CD4-positive, alpha-beta T cell (primary cell): Measurements from ENCODE around the gene VGLL4. TPM values are rescaled to one million over a fixed set of nuclear protein-coding genes. Genes with fewer than 3 reads are reported as not detected.
A peak's percentile ranks its signal among the peaks of the same experiment; 100 is the strongest.

Experiments
- ATAC-seq: fragments of 200-7000 bp; cut with Tn5 transposase; one replicate; pipeline ENCODE4 v1.10.0; 2022; ENCODE audit warnings: mild to moderate bottlenecking; ENCODE audit not compliant: poor library complexity
- CTCF ChIA-PET: fragments of 350-600 bp; sonication (Branson Sonifier 250); formaldehyde crosslinking; loops from one replicate; lab custom pipeline; 2021; ENCODE audit warnings: antibody characterized with exemption, inconsistent platforms; lab: Charles Lee
- POLR2A ChIA-PET: fragments of 350-600 bp; sonication (Branson Sonifier 250); formaldehyde crosslinking; loops from one replicate; lab custom pipeline; 2021; ENCODE audit warnings: antibody characterized with exemption, inconsistent platforms; lab: Charles Lee
- DNase-seq, 14 experiments: peaks; one replicate each; pipeline ENCODE4 v3.0.0-alpha.2; 2013 to 2020; ENCODE audit warnings: mixed read lengths in 2 of 14
- H3K27ac ChIP-seq, 2 donors: one replicate each; pipeline versions ENCODE4 v1.5.1 to v1.7.0; 2013; ENCODE audit warnings: low read length in 2 of 2, low read depth in 1 of 2, mild to moderate bottlenecking in 1 of 2
- H3K27me3 ChIP-seq, 2 experiments: 1 replicate in 1 of 2; 2 replicates in 1 of 2; pipeline versions ENCODE4 v1.6.1 to v1.7.0; 2013; ENCODE audit warnings: low read length in 2 of 2, control low read depth in 1 of 2, mild to moderate bottlenecking in 1 of 2, moderate library complexity in 1 of 2; ENCODE audit not compliant: insufficient read depth in 2 of 2, control insufficient read depth in 1 of 2
- H3K36me3 ChIP-seq: one replicate; pipeline ENCODE4 v1.6.1; 2013; ENCODE audit warnings: low read length, control low read depth; ENCODE audit not compliant: insufficient read depth
- H3K4me1 ChIP-seq: one replicate; pipeline ENCODE4 v1.6.1; 2013; ENCODE audit warnings: low read length, control low read depth; ENCODE audit not compliant: insufficient read depth
- H3K4me3 ChIP-seq: one replicate; pipeline ENCODE4 v1.5.1; 2013; ENCODE audit warnings: mild to moderate bottlenecking, low read length, moderate library complexity
- H3K9me3 ChIP-seq, 2 experiments: 1 replicate in 1 of 2; 2 replicates in 1 of 2; pipeline versions ENCODE4 v1.6.1 to v1.7.0; 2013; ENCODE audit warnings: low read length in 2 of 2, mild to moderate bottlenecking in 2 of 2, control low read depth in 1 of 2, moderate library complexity in 1 of 2; ENCODE audit not compliant: control insufficient read depth in 1 of 2, insufficient read depth in 1 of 2
- H3K27ac Mint-ChIP-seq: one replicate; pipeline ENCODE4 v1.8.0; 2020; ENCODE audit warnings: mixed read lengths
- H3K27me3 Mint-ChIP-seq: one replicate; pipeline ENCODE4 v1.8.0; 2021; ENCODE audit warnings: mixed read lengths
- H3K36me3 Mint-ChIP-seq: one replicate; pipeline ENCODE4 v1.8.0; 2021; ENCODE audit warnings: low read depth, mixed read lengths
- H3K4me1 Mint-ChIP-seq: one replicate; pipeline ENCODE4 v1.8.0; 2021; ENCODE audit warnings: low read depth, mixed read lengths
- H3K4me3 Mint-ChIP-seq: one replicate; pipeline ENCODE4 v1.8.0; 2020; ENCODE audit warnings: mild to moderate bottlenecking, mixed read lengths
- H3K9me3 Mint-ChIP-seq: one replicate; pipeline ENCODE4 v1.8.0; 2020; ENCODE audit warnings: mixed read lengths
- intact Hi-C, 2 experiments: fragments of 100-400 bp; cut with DNase I in 1 of 2; cut with micrococcal nuclease in 1 of 2; formaldehyde crosslinking; loops; one replicate each; pipeline versions ENCODE4 v1.15.1 to v1.9.0; 2023 to 2025; cut with DNase I, micrococcal nuclease
- total RNA-seq, 174 experiments: library from RNA in 2 of 174; stranded (reverse) in 2 of 174; gene quantifications; one replicate each; pipeline ENCODE4 v1.2.3 and lab custom pipeline; 2021 to 2026
- TF ChIP-seq, protein P1 (sequence below): fragments of 200-600 bp; IDR thresholded peaks from one replicate; pipeline ENCODE4 v1.8.0; 2022; ENCODE audit warnings: antibody characterized with exemption, mild to moderate bottlenecking

The VGLL4 gene
- total RNA-seq, 2 experiments from 2014 or later, result 10.5 to 11.3 TPM

DNA sequence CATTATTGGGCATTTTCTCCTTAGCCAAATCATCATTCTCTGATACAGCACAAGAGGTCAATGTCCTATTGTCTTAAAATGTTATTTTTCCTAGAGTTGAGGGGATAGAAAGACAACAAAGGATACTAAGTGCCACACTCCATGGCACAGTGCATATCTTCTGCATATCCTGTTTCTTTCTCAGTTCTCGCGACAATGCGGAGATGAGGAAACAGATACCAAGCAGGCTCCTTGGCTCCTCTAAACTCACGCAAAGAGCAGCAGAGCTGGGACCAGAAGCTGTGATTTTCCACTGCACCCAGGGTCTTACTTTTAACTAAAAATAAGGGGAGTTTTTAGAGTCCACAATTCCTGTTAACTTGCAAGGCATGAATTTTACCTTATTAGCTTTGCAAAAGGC lies 10.5 kb upstream of the VGLL4 start:
- POLR2A ChIA-PET, result no interaction called here
- Mint-ChIP-seq H3K27ac (no peak overlapping the region), H3K27me3 (no peaks in the 10 kb centered on the region)

DNA sequence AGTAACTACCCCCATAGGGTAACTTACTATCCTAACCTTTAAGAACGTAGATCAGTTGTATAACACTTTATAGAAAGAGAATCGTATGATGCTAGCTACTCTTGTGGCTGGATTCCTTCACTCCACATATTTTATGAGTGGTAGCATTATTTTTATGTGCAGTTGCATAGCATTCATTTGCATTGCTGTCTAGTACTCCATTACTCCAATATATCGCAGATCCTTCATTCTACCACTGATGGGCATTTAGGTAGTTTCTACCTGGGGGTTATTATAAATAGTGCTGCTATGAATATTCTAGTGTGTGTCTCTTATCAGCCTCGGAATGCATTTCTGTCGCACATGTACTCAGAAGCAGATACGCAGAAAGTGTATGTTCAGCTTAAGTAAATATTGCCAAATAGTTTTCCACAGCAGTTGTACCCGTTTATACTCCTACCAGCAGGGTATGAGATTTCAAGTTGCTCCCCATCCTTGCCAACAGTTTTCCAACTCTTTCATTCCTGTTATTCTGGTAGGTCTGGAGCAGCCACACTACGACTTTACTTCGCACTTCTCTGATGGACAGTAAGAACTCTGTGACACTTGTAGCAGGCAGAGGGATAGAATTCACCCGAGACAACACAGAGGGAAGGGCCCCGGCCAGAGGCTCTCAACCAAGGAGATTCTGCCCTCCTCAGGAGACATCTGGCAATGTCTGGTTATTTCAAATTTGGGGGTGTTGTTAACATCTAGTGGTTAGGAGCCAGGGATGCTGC lies 9.8 kb upstream of the VGLL4 start:
- H3K4me1 Mint-ChIP-seq, result peaks cover 4% of the 10 kb centered on the region
- H3K27me3 Mint-ChIP-seq, result no peaks in the 10 kb centered on the region
- Histone ChIP-seq H3K27me3 (no peaks in the 10 kb centered on the region), H3K27ac (no peak overlapping the region), H3K36me3 (no peaks in the 10 kb centered on the region), H3K9me3 (no peaks in the 10 kb centered on the region), H3K4me3 (no peak overlapping the region), H3K4me1 (peaks cover 3% of the 10 kb centered on the region)
- ChIA-PET POLR2A (no interaction called here), CTCF (interaction anchor here (4.0 kb wide), 1 partner anchor 274 kb away, joined by 16 read pairs; no protein-coding TSS in a partner anchor)
- no peak overlapping the region for H3K4me3 Mint-ChIP-seq
- intact Hi-C loops, result loop anchor here (2.0 to 5.0 kb wide), 5 partner anchors 149 to 896 kb away; no protein-coding TSS in a partner anchor
- H3K9me3 Mint-ChIP-seq, result no peaks in the 10 kb centered on the region
- H3K36me3 Mint-ChIP-seq, result no peaks in the 10 kb centered on the region
- DNase-seq, result no peak
- H3K27ac Mint-ChIP-seq, result no peak overlapping the region
- TF ChIP-seq, protein P1, sequence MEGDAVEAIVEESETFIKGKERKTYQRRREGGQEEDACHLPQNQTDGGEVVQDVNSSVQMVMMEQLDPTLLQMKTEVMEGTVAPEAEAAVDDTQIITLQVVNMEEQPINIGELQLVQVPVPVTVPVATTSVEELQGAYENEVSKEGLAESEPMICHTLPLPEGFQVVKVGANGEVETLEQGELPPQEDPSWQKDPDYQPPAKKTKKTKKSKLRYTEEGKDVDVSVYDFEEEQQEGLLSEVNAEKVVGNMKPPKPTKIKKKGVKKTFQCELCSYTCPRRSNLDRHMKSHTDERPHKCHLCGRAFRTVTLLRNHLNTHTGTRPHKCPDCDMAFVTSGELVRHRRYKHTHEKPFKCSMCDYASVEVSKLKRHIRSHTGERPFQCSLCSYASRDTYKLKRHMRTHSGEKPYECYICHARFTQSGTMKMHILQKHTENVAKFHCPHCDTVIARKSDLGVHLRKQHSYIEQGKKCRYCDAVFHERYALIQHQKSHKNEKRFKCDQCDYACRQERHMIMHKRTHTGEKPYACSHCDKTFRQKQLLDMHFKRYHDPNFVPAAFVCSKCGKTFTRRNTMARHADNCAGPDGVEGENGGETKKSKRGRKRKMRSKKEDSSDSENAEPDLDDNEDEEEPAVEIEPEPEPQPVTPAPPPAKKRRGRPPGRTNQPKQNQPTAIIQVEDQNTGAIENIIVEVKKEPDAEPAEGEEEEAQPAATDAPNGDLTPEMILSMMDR, result no peak
- no peak for ATAC-seq

More for the DNA sequence above, 10.5 kb upstream of the VGLL4 start:
- intact Hi-C loops, result loop anchor here (5.0 kb wide), 3 partner anchors 707 to 897 kb away; no protein-coding TSS in a partner anchor
- Mint-ChIP-seq H3K4me3 (no peak overlapping the region), H3K36me3 (no peaks in the 10 kb centered on the region), H3K9me3 (no peaks in the 10 kb centered on the region), H3K4me1 (peaks cover 4% of the 10 kb centered on the region)
- peaks cover 3% of the 10 kb centered on the region for H3K4me1 ChIP-seq
- no peak overlapping the region for H3K27ac ChIP-seq
- no peaks in the 10 kb centered on the region for H3K36me3 ChIP-seq
- H3K4me3 ChIP-seq, result no peak overlapping the region
- H3K9me3 ChIP-seq, result no peaks in the 10 kb centered on the region
- DNase-seq, result no peak
- ATAC-seq, result no peak
- H3K27me3 ChIP-seq, result no peaks in the 10 kb centered on the region
- CTCF ChIA-PET, result no interaction called here
- TF ChIP-seq, protein P1, result no peak

DNA sequence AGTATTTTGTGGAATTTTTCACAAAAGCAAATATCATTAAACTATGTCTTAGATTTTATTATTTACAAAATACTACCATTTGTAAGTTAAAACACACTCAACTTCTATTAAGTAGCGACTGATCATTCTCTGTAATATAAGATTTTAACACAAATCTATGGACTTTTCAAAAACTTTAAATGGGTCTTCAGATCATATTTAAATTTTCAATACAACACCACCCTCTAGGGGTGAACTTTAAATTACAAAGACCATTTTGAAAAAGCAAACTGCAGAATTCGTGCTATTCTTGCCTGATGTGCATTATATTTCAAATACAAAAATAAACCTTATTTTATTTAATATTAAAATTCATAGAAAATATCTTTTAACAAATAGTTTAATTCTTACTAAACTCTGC lies 8.2 kb upstream of the VGLL4 start:
- no peak overlapping the region for H3K27ac Mint-ChIP-seq
- POLR2A ChIA-PET, result interaction anchor here (1.6 kb wide), 1 partner anchor 9 kb away, joined by 4 read pairs; the partner anchor contains the start of gene VGLL4

More for the DNA sequence above, 8.2 kb upstream of the VGLL4 start:
- no peaks in the 10 kb centered on the region for H3K9me3 Mint-ChIP-seq
- H3K4me3 Mint-ChIP-seq, result no peak overlapping the region
- DNase-seq (peak in 3 of 14 experiments; percentile 57 to 69 (median 65)), ATAC-seq (no peak)
- Histone ChIP-seq H3K9me3 (no peaks in the 10 kb centered on the region), H3K4me1 (peaks cover 3% of the 10 kb centered on the region), H3K27ac (no peak overlapping the region), H3K27me3 (no peaks in the 10 kb centered on the region), H3K4me3 (no peak overlapping the region), H3K36me3 (no peaks in the 10 kb centered on the region)
- intact Hi-C loops, result loop anchor here (1.0 to 5.0 kb wide), 7 partner anchors 151 to 895 kb away; no protein-coding TSS in a partner anchor
- H3K4me1 Mint-ChIP-seq, result peaks cover 4% of the 10 kb centered on the region
- no peaks in the 10 kb centered on the region for H3K27me3 Mint-ChIP-seq
- TF ChIP-seq, protein P1, result peak; percentile 77
- CTCF ChIA-PET, result interaction anchor here (0.7 to 4.0 kb wide), 3 partner anchors 273 to 415 kb away, joined by 3 to 16 read pairs (median 3); no protein-coding TSS in a partner anchor
- no peaks in the 10 kb centered on the region for H3K36me3 Mint-ChIP-seq
